K562 (cell line): ENCODE data around the gene GPR142. TPM values are rescaled to one million over a fixed set of nuclear protein-coding genes. Genes with fewer than 3 reads are reported as not detected.

Experiments
- CCNT2 ChIP-seq: IDR thresholded peaks from 2 replicates; pipeline ENCODE4 v1.6.1; 2011; ENCODE audit warnings: borderline replicate concordance, low read depth, mild to moderate bottlenecking, moderate library complexity, mixed read lengths, low read length; ENCODE audit not compliant: insufficient read length; ENCODE audit errors: extremely low read depth
- EP300 ChIP-seq: IDR thresholded peaks from 2 replicates; pipeline ENCODE4 v1.6.1; 2012; ENCODE audit warnings: low read length, improper control_type of control experiment
- ERF ChIP-seq: fragments of 450-650 bp; formaldehyde crosslinking; IDR thresholded peaks from 2 replicates; pipeline ENCODE4 v1.4.0; 2020; ENCODE audit warnings: mild to moderate bottlenecking, mixed read lengths
- FOXA1 ChIP-seq: fragments of 450-650 bp; IDR thresholded peaks from 2 replicates; pipeline ENCODE4 v1.6.1; 2016; ENCODE audit warnings: mild to moderate bottlenecking, borderline replicate concordance
- FOXK2 ChIP-seq, 2 experiments: fragments of 450-650 bp; IDR thresholded peaks in 1 of 2; conservative IDR thresholded peaks in 1 of 2; 2 replicates each; pipeline ENCODE4 v1.6.1; 2016; ENCODE audit warnings: low read depth in 2 of 2, mild to moderate bottlenecking in 1 of 2
- GABPB1 ChIP-seq: sonication (generic); formaldehyde crosslinking; IDR thresholded peaks from 2 replicates; pipeline ENCODE4 v1.8.0; 2022; ENCODE audit warnings: mild to moderate bottlenecking, missing genetic modification reagents
- JUND ChIP-seq, 2 experiments: IDR thresholded peaks; 2 replicates in 1 of 2; 3 replicates in 1 of 2; pipeline ENCODE4 v1.6.1; 2011; ENCODE audit warnings: borderline replicate concordance in 2 of 2, low read depth in 2 of 2, low read length in 2 of 2, improper control_type of control experiment in 1 of 2, missing biosample characterization in 1 of 2, missing genetic modification characterization in 1 of 2, missing genetic modification reagents in 1 of 2
- MIER1 ChIP-seq: fragments of 450-650 bp; IDR thresholded peaks from 2 replicates; pipeline ENCODE4 v1.6.1; 2016; ENCODE audit warnings: antibody characterized with exemption, mild to moderate bottlenecking, low read depth
- NR3C1 ChIP-seq: sonication (generic); formaldehyde crosslinking; IDR thresholded peaks from 2 replicates; pipeline ENCODE4 v1.8.1; 2022; ENCODE audit warnings: missing genetic modification reagents
- NRF1 ChIP-seq, 2 experiments: fragments of 450-650 bp; IDR thresholded peaks in 1 of 2; conservative IDR thresholded peaks in 1 of 2; 2 replicates each; pipeline ENCODE4 v1.6.1; 2014; ENCODE audit warnings: mild to moderate bottlenecking in 2 of 2
- REST ChIP-seq, 2 experiments: fragments of 450-650 bp; formaldehyde crosslinking in 1 of 2; IDR thresholded peaks; 2 replicates each; pipeline versions ENCODE4 v1.4.0 to v1.6.1; 2014 to 2020; ENCODE audit warnings: mild to moderate bottlenecking in 2 of 2, borderline replicate concordance in 1 of 2, low read depth in 1 of 2
- TSC22D4 ChIP-seq: fragments of 450-650 bp; IDR thresholded peaks from 2 replicates; pipeline ENCODE4 v1.6.1; 2016; ENCODE audit warnings: missing genetic modification characterization, missing biosample characterization, control low read depth
- UBTF ChIP-seq, 2 experiments: IDR thresholded peaks; 2 replicates each; pipeline ENCODE4 v1.6.1; 2012; ENCODE audit warnings: improper control_type of control experiment in 2 of 2, low read depth in 2 of 2, low read length in 2 of 2, borderline replicate concordance in 1 of 2
- ZFX ChIP-seq: sonication (generic); formaldehyde crosslinking; IDR thresholded peaks from 2 replicates; pipeline ENCODE4 v1.8.0; 2022; ENCODE audit warnings: mild to moderate bottlenecking, missing genetic modification reagents, moderate library complexity
- ZNF232 ChIP-seq: sonication (generic); formaldehyde crosslinking; IDR thresholded peaks from 2 replicates; pipeline ENCODE4 v1.8.0; 2022; ENCODE audit warnings: mild to moderate bottlenecking, missing genetic modification reagents
- ZNF644 ChIP-seq: fragments of 200-800 bp; sonication (Bioruptor generic); IDR thresholded peaks from 2 replicates; pipeline ENCODE4 v1.6.1; 2016; ENCODE audit warnings: low read depth, missing genetic modification characterization, missing compliant biosample characterization
- ZNF699 ChIP-seq: fragments of 250-450 bp; sonication (Bioruptor Pico); IDR thresholded peaks from 2 replicates; pipeline ENCODE4 v1.8.0; 2021; ENCODE audit warnings: mild to moderate bottlenecking, moderate library complexity; ENCODE audit not compliant: insufficient replicate concordance
- polyA plus RNA-seq, 8 experiments: library from polyadenylated mRNA; depleted of rRNA in 4 of 8; stranded (reverse) in 5 of 8; unstranded in 3 of 8; fragments of >200 nt; fragmentation: Nextera tagmentation in 2 of 8; fragmentation: Illumina TruSeq in 1 of 8; extraction: Ambion mirVana in 2 of 8; extraction: Trizol in 1 of 8; gene quantifications; 2 replicates each; pipeline versions ENCODE4 v1.2.1 to v1.2.3, GENCODE V29; 2011 to 2014; ENCODE audit warnings: inconsistent platforms in 1 of 8, missing spikeins in 1 of 8
- total RNA-seq, 7 experiments: library from RNA; depleted of rRNA in 6 of 7; stranded (reverse); fragments of >200 nt in 6 of 7; fragmentation: Illumina TruSeq in 2 of 7; extraction: Trizol in 2 of 7; gene quantifications; 2 replicates each; pipeline versions ENCODE4 v1.2.1 to v1.2.3, GENCODE V29; 2011 to 2021; ENCODE audit warnings: low replicate concordance in 1 of 7

The GPR142 gene
- total and polyA plus RNA-seq, 9 of the 15 experiments (the other 6 are each of a cell fraction or from before 2014, with no cell fraction given): not detected

DNA sequence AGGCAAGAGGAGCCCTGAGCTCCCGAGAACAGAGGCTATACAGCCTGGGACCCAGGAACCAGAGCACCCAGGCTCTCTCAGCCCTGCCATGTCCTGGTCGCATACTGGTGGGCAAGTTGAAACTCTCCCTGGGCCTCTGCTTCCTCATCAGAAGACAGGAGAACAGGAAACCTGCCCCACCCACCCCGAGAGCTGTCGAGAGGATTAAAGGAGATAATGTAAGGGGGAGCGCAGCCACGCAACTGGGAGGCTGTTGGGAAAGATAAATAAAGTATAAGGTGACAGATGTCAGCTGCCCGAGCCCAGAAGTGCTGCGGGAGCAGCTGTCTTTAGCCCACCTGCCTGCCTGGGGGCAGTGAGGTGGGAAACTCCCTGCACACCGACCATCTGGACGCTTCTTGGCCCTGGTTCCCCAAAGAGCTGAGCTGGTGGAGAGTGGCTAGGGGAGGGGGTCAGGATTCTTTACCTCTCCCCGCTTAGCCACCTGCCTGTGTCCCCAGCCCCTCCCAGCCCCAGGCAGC, 34.5 kb upstream of the GPR142 start (continued):
- TF ChIP-seq CCNT2 (peak; percentile 44), ZNF232 (no peak), ZNF644 (tag) (no peak), EP300 (peak; percentile 74), UBTF (IDR thresholded peaks at IDR 0.05; ENCODE audit: borderline replicate concordance in 1 of 2, low read depth in 2 of 2, low read length in 2 of 2) (no peak), REST (IDR thresholded peaks at IDR 0.05; ENCODE audit: borderline replicate concordance) (no peak), REST (CRISPR knock-in tag; IDR thresholded peaks at IDR 0.05; ENCODE audit: low read depth) (no peak), JUND (IDR thresholded peaks at IDR 0.05; ENCODE audit: borderline replicate concordance, low read depth, low read length) (peak; percentile 57; the same call in 1 of the 2 replicates), JUND (tag; IDR thresholded peaks at IDR 0.05; ENCODE audit: borderline replicate concordance, low read depth, low read length) (peak; percentile 34; the same call in 1 of the 3 replicates), NRF1 (conservative IDR thresholded peaks at IDR 0.05 in 1 of 2, IDR thresholded peaks at IDR 0.05 in 1 of 2) (peak; percentile 40 to 55; a peak in 3 of 4 replicates), ZNF699 (CRISPR knock-in tag) (no peak), MIER1 (peak; percentile 77; the same call in 1 of the 2 replicates), FOXA1 (no peak), TSC22D4 (tag) (no peak), NR3C1 (CRISPR knock-in tag) (no peak), ZFX (CRISPR knock-in tag) (peak; percentile 71), FOXK2 (conservative IDR thresholded peaks at IDR 0.05 in 1 of 2, IDR thresholded peaks at IDR 0.05 in 1 of 2; ENCODE audit: low read depth in 2 of 2) (peak in 1 of 2 experiments; percentile 31; a peak in 1 of 4 replicates), ERF (CRISPR knock-in tag) (no peak), GABPB1 (CRISPR knock-in tag) (0 out of 2 replicates have a peak, but pooled peaks have one; percentile 23)
